Ovary (tissue), 9 donors: ENCODE measurements around the gene TCEAL3. TPM values are rescaled to one million over a fixed set of nuclear protein-coding genes. Genes with fewer than 3 reads are reported as not detected.

Experiments used
- DNase-seq, 5 donors: peaks; one replicate each; pipeline ENCODE4 v3.0.0-alpha.2; 2019 to 2020
- H3K27ac ChIP-seq, 2 donors: fragments of 200-600 bp; one replicate each; pipeline versions ENCODE4 v1.5.1 to v1.8.0; 2019 to 2022
- H3K27me3 ChIP-seq: fragments of 200-600 bp; one replicate; pipeline ENCODE4 v1.8.0; 2022
- H3K36me3 ChIP-seq: fragments of 200-600 bp; sonication (generic); one replicate; pipeline ENCODE4 v1.5.1; 2019
- H3K4me1 ChIP-seq: one replicate; pipeline ENCODE4 v1.8.1; 2013; ENCODE audit warnings: mild to moderate bottlenecking, moderate library complexity; ENCODE audit not compliant: insufficient read depth
- H3K4me3 ChIP-seq: fragments of 200-600 bp; sonication (generic); one replicate; pipeline ENCODE4 v1.5.1; 2017
- H3K9me3 ChIP-seq, 2 donors: fragments of 200-600 bp in 1 of 2; sonication (generic) in 1 of 2; one replicate each; pipeline versions ENCODE4 v1.5.1 to v1.8.1; 2013 to 2019; ENCODE audit warnings: mild to moderate bottlenecking in 1 of 2, moderate library complexity in 1 of 2
- EP300 ChIP-seq: sonication (generic); formaldehyde crosslinking; IDR thresholded peaks from one replicate; pipeline ENCODE4 v1.6.1; 2017; ENCODE audit warnings: antibody characterized with exemption
- POLR2A ChIP-seq: fragments of 450-650 bp; IDR thresholded peaks from one replicate; pipeline ENCODE4 v1.6.1; 2017; ENCODE audit warnings: antibody characterized with exemption, mild to moderate bottlenecking, moderate library complexity
- WGBS, 3 donors: extraction: QIAGEN DNeasy Blood & Tissue Kit in 1 of 3; methylation state at CpG; one replicate each; pipeline versions ENCODE4 v1.1.5 to v1.1.7; 2013 to 2017; 5-methylcytosine and 5-hydroxymethylcytosine counted together
- intact Hi-C, 4 donors: fragments of 100-400 bp; cut with DNase I; formaldehyde crosslinking; loops; one replicate each; pipeline versions ENCODE4 v1.11.0 to v1.15.1; 2022 to 2023
- polyA plus RNA-seq, 2 donors: library from polyadenylated mRNA; stranded (reverse); fragments of 200-250 nt in 1 of 2; fragments of 350-450 nt in 1 of 2; fragmentation: Illumina TruSeq in 1 of 2; extraction: RNeasy Lipid Tissue Mini Kit (QIAGEN cat#74804) in 1 of 2; gene quantifications; one replicate each; pipeline ENCODE4 v1.2.3, GENCODE V29; 2013 to 2014
- total RNA-seq, 7 donors: library from RNA; depleted of rRNA in 2 of 7; stranded (reverse); fragments of >200 nt in 2 of 7; fragmentation: NEBNext Ultra II Directional in 3 of 7; extraction: Animal tissue kit (Norgen Biotek cat#: 25700) in 3 of 7; gene quantifications; one replicate each; pipeline versions ENCODE4 v1.1.0 to v1.2.4, GENCODE V29; 2016 to 2023
- TF ChIP-seq, protein P1 (sequence below), 3 donors: fragments of 450-650 bp in 2 of 3; fragments of 200-600 bp in 1 of 3; IDR thresholded peaks; one replicate each; pipeline versions ENCODE4 v1.5.1 to v1.8.0; 2016 to 2022; ENCODE audit warnings: antibody characterized with exemption in 3 of 3, mild to moderate bottlenecking in 1 of 3
- donor health status: DM: no; HTN: no; CAD: no; lungs with moderate emphysema.
- donor health status: DM: no; HTN: no; CAD: no.
- donor health status: Bipolar disorder and iron deficiency.
- donor health status: DM: yes; HTN: yes; CAD: no.
- donor health status: DM: no; HTN: no; CAD: no.
- donor health status: DM: yes; HTN: yes; CAD: no.

TCEAL3 gene
- total and polyA plus RNA-seq, 9 donors: 67.8 to 195 (median 124) TPM

DNA sequence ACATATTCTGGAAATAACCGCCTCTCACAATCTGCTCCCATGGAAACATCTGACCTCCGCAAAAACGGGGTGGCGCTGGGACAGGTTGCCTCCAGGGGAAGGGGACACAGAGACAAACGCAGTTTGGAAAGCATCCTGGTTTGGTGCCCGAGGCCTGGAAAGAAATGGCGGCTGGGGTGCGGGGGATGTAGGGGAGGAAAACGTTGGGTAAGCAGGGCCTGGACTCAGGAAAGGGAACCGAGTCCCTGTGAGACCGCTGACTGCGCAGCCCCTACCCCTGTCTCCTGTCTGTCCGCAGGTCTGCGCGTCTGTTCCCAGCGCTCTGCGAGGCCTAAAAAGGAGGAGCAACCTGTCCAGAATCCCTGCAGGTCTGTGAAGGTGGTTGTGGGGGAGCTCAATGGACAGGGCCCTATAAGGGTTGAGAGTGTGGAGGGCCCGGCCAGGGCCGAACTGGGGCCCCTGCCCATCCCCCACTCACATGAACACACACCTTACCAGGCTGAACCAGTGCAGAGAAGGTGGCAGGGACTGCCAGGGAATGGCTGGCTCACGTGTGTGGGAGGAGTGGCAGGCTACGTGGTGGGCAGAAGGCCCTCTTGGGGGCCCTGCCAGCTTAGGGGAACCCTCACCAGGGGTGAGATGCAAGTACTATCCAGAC, 672 bp downstream of the TCEAL3 start:
- Histone ChIP-seq H3K27ac (peak overlapping the region; percentile 92 to 94), H3K4me3 (peak overlapping the region; percentile 76), H3K4me1 (no peaks in the 10 kb centered on the region), H3K9me3 (no peaks in the 10 kb centered on the region), H3K36me3 (no peaks in the 10 kb centered on the region), H3K27me3 (no peaks in the 10 kb centered on the region)
- DNase-seq: peak; percentile 43 to 58 (median 45)
- TF ChIP-seq EP300 (no peak), POLR2A (no peak)
- TF ChIP-seq, protein P1, sequence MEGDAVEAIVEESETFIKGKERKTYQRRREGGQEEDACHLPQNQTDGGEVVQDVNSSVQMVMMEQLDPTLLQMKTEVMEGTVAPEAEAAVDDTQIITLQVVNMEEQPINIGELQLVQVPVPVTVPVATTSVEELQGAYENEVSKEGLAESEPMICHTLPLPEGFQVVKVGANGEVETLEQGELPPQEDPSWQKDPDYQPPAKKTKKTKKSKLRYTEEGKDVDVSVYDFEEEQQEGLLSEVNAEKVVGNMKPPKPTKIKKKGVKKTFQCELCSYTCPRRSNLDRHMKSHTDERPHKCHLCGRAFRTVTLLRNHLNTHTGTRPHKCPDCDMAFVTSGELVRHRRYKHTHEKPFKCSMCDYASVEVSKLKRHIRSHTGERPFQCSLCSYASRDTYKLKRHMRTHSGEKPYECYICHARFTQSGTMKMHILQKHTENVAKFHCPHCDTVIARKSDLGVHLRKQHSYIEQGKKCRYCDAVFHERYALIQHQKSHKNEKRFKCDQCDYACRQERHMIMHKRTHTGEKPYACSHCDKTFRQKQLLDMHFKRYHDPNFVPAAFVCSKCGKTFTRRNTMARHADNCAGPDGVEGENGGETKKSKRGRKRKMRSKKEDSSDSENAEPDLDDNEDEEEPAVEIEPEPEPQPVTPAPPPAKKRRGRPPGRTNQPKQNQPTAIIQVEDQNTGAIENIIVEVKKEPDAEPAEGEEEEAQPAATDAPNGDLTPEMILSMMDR (IDR thresholded peaks at IDR 0.05): no peak
- intact Hi-C loops: no loop called here
- 13 to 17% (median 14%) methylated on average over 21 of the region's 21 CpGs for WGBS, 3 donors

- Histone ChIP-seq H3K4me1 (no peaks in the 10 kb centered on the region), H3K27ac (no peak overlapping the region), H3K27me3 (no peaks in the 10 kb centered on the region), H3K9me3 (no peaks in the 10 kb centered on the region), H3K4me3 (no peak overlapping the region), H3K36me3 (no peaks in the 10 kb centered on the region)
- 30 to 47% (median 38%) methylated on average over 1 of the region's 1 CpG for WGBS, 3 donors
- TF ChIP-seq POLR2A (no peak), EP300 (no peak)
- TF ChIP-seq, protein P1 (IDR thresholded peaks at IDR 0.05): no peak
- DNase-seq: no peak
- intact Hi-C loops: no loop called here
Measured at GRCh38 chrX:103610282-103610681, 2.5 kb downstream of the TCEAL3 start.

DNA sequence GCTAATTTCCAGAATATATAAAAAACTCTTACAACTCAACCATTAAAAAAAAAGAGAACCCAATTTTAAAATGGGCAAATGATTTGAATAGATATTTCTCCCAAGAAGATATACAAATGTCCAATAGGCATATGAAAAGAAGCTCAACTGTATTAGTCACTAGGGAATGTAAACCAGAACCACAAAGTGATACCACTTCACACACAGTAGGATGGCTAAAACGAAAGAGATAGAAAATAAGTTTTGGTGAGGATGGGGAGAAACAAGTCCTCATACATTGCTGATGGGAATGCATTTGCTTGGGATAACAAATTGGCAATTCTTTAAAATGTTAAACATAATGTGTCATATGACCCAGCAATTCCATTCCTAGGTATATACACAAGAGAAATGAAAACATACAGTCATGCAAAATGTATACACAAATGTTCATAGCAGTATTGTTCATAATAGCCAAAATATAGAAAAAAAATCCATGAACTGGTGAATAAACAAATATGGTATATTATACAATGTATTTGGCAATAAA, 5.7 kb downstream of the TCEAL3 start:
- Histone ChIP-seq H3K9me3 (no peaks in the 10 kb centered on the region), H3K27ac (no peak overlapping the region), H3K4me3 (no peak overlapping the region), H3K27me3 (no peaks in the 10 kb centered on the region), H3K4me1 (no peaks in the 10 kb centered on the region), H3K36me3 (no peaks in the 10 kb centered on the region)
- DNase-seq: no peak
- 32 to 41% (median 40%) methylated on average over 1 of the region's 1 CpG for WGBS, 3 donors
- intact Hi-C loops: no loop called here
- TF ChIP-seq EP300 (no peak), POLR2A (no peak)
- TF ChIP-seq, protein P1 (IDR thresholded peaks at IDR 0.05): no peak

GRCh38 chrX:103614999-103615398, 7.2 kb downstream of the TCEAL3 start:
- TF ChIP-seq POLR2A (no peak), EP300 (no peak)
- TF ChIP-seq, protein P1 (IDR thresholded peaks at IDR 0.05): no peak
- Histone ChIP-seq H3K27me3 (no peaks in the 10 kb centered on the region), H3K4me3 (no peak overlapping the region), H3K27ac (no peak overlapping the region), H3K36me3 (no peaks in the 10 kb centered on the region), H3K4me1 (no peaks in the 10 kb centered on the region), H3K9me3 (no peaks in the 10 kb centered on the region)
- intact Hi-C loops: no loop called here
- DNase-seq: no peak
- WGBS, 3 donors: 77 to 86% (median 85%) methylated on average over 1 of the region's 1 CpG
